ENCODE data around the gene ENOX1. TPM values are rescaled to one million over a fixed set of nuclear protein-coding genes. Genes with fewer than 3 reads are reported as not detected.

The ENOX1 gene
- total and polyA plus RNA-seq, 2 donors (not counting 3 experiments of a cell fraction or from before 2014, with no cell fraction given): 0.17 to 0.97 TPM

DNA sequence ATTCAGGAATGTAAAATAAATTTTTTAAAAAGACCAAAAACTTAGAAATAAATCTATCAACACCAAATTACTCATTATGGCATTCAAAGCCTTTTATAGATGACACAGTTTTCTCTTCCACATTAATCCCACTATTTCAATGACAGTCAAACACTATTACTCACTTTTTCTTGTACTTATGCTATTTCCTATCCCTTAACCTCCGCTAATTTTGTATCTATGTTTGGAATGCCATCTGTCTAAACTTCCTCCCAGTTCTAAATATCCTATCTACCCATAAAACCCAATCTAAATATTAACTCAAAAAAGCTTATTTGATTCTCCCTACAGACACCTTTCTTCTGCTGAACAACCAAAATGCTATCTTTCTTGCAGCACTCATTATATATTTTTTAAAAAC is 203.5 kb downstream of the ENOX1 start:
- H3K9me1 ChIP-seq (replicated peaks; ENCODE audit: control insufficient read depth, extremely low read depth, insufficient read depth, low read length): no peaks in the 10 kb centered on the region
- FAIRE-seq (no peak), DNase-seq (ENCODE audit: low read depth, low spot score) (no peak)
- no peaks in the 10 kb centered on the region for H3K4me1 ChIP-seq (ENCODE audit: control insufficient read depth, extremely low read depth, insufficient read depth, low read length)
- POLR2A ChIA-PET: no interaction called here
- H3K36me3 ChIP-seq (ENCODE audit: control insufficient read depth in 2 of 2, extremely low read depth in 1 of 2, insufficient read depth in 2 of 2, low read length in 2 of 2): no peaks in the 10 kb centered on the region
- dilution Hi-C loops (cut with MboI; ENCODE audit: extremely low pct_ligation_motif_present, low sequenced_read_pairs) (no loop called here), intact Hi-C loops (cut with micrococcal nuclease) (no loop called here)
- CTCF ChIA-PET: no interaction called here
- no peaks in the 10 kb centered on the region for H4K20me1 ChIP-seq (replicated peaks; ENCODE audit: control insufficient read depth, extremely low read depth, insufficient read depth, low read length)
- BruUV-seq (replicated peaks): no TSS peak
- H3K4me2 ChIP-seq (ENCODE audit: insufficient read depth, low read length): no peak overlapping the region
- no peak overlapping the region for H3K4me3 ChIP-seq (replicated peaks in 1 of 3; ENCODE audit: insufficient read depth in 1 of 3, low read depth in 1 of 3, low read length in 3 of 3)
- no peak for TF ChIP-seq POLR2AphosphoS5 (IDR thresholded peaks at IDR 0.05; ENCODE audit: insufficient read depth, low read depth, low read length)
- TF ChIP-seq, protein P1, sequence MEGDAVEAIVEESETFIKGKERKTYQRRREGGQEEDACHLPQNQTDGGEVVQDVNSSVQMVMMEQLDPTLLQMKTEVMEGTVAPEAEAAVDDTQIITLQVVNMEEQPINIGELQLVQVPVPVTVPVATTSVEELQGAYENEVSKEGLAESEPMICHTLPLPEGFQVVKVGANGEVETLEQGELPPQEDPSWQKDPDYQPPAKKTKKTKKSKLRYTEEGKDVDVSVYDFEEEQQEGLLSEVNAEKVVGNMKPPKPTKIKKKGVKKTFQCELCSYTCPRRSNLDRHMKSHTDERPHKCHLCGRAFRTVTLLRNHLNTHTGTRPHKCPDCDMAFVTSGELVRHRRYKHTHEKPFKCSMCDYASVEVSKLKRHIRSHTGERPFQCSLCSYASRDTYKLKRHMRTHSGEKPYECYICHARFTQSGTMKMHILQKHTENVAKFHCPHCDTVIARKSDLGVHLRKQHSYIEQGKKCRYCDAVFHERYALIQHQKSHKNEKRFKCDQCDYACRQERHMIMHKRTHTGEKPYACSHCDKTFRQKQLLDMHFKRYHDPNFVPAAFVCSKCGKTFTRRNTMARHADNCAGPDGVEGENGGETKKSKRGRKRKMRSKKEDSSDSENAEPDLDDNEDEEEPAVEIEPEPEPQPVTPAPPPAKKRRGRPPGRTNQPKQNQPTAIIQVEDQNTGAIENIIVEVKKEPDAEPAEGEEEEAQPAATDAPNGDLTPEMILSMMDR (IDR thresholded peaks at IDR 0.05; ENCODE audit: extremely low read depth in 1 of 2, insufficient read depth in 1 of 2, low read depth in 1 of 2, low read length in 2 of 2): no peak
- TF ChIP-seq, protein P2, sequence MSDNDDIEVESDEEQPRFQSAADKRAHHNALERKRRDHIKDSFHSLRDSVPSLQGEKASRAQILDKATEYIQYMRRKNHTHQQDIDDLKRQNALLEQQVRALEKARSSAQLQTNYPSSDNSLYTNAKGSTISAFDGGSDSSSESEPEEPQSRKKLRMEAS (IDR thresholded peaks at IDR 0.05; ENCODE audit: insufficient read depth, insufficient read length): no peak
- no peak overlapping the region for H3K9ac ChIP-seq (replicated peaks; ENCODE audit: extremely low read depth, insufficient read depth, low read length)
- H3K79me2 ChIP-seq (ENCODE audit: control insufficient read depth, insufficient read depth, low read length): no peaks in the 10 kb centered on the region
- H3K27ac ChIP-seq (ENCODE audit: insufficient read depth, low read depth, low read length): no peak overlapping the region
- H2AFZ ChIP-seq (ENCODE audit: low read depth, low read length): no peak overlapping the region
- H3K27me3 ChIP-seq (ENCODE audit: control insufficient read depth in 2 of 2, insufficient read depth in 2 of 2, low read length in 2 of 2): no peaks in the 10 kb centered on the region
- H3K9me3 ChIP-seq (replicated peaks; ENCODE audit: control insufficient read depth, insufficient read depth, low read length): no peaks in the 10 kb centered on the region

DNA sequence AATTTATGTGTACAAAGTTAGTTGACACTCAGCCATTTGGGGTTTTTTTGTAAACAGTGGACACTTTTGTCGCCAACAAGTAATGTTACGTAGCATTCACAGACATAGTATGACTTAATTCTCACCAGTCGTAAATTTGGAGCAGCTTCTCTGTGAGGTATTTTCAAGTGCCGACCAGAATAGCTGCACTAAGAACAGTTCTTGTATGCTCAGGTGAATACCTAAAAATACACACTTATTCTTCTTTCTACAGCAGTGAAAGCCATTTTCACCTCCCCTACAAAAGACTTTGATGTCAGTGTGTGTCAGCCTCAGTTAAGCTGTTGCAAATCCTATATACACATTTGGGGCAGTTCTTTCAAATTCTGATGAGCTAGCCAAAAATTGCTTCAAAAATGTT is 206.5 kb downstream of the ENOX1 start:
- ChIA-PET CTCF (no interaction called here), POLR2A (no interaction called here)
- no peak for DNase-seq (ENCODE audit: low read depth, low spot score)
- dilution Hi-C loops (cut with MboI; ENCODE audit: extremely low pct_ligation_motif_present, low sequenced_read_pairs) (no loop called here), intact Hi-C loops (cut with micrococcal nuclease) (no loop called here)
- no peak overlapping the region for H3K4me3 ChIP-seq (replicated peaks in 1 of 3; ENCODE audit: insufficient read depth in 1 of 3, low read depth in 1 of 3, low read length in 3 of 3)
- H3K79me2 ChIP-seq (ENCODE audit: control insufficient read depth, insufficient read depth, low read length): no peaks in the 10 kb centered on the region
- TF ChIP-seq GATA2 (IDR thresholded peaks at IDR 0.05; ENCODE audit: insufficient read depth, insufficient read length, low read depth, low read length) (no peak), FOS (IDR thresholded peaks at IDR 0.05; ENCODE audit: borderline replicate concordance, insufficient read depth, low read length) (no peak), POLR2A (IDR thresholded peaks at IDR 0.05; ENCODE audit: low read depth, low read length) (no peak), POLR2AphosphoS5 (IDR thresholded peaks at IDR 0.05; ENCODE audit: insufficient read depth, low read depth, low read length) (no peak), JUN (IDR thresholded peaks at IDR 0.05; ENCODE audit: borderline replicate concordance, insufficient read depth, insufficient read length, low read depth) (no peak), MYC (IDR thresholded peaks at IDR 0.05; ENCODE audit: low read depth, low read length) (no peak), EZH2 (IDR thresholded peaks at IDR 0.05; ENCODE audit: borderline replicate concordance, low read depth, low read length, severe bottlenecking) (no peak)
- TF ChIP-seq, protein P1 (IDR thresholded peaks at IDR 0.05; ENCODE audit: extremely low read depth in 1 of 2, insufficient read depth in 1 of 2, low read depth in 1 of 2, low read length in 2 of 2): no peak
- TF ChIP-seq, protein P2 (IDR thresholded peaks at IDR 0.05; ENCODE audit: insufficient read depth, insufficient read length): no peak
- no peaks in the 10 kb centered on the region for H4K20me1 ChIP-seq (replicated peaks; ENCODE audit: control insufficient read depth, extremely low read depth, insufficient read depth, low read length)
- no peaks in the 10 kb centered on the region for H3K4me1 ChIP-seq (ENCODE audit: control insufficient read depth, extremely low read depth, insufficient read depth, low read length)
- no peaks in the 10 kb centered on the region for H3K9me1 ChIP-seq (replicated peaks; ENCODE audit: control insufficient read depth, extremely low read depth, insufficient read depth, low read length)
- FAIRE-seq: no peak
- H2AFZ ChIP-seq (ENCODE audit: low read depth, low read length): no peak overlapping the region
- H3K4me2 ChIP-seq (ENCODE audit: insufficient read depth, low read length): no peak overlapping the region
- no peaks in the 10 kb centered on the region for H3K9me3 ChIP-seq (replicated peaks; ENCODE audit: control insufficient read depth, insufficient read depth, low read length)
- H3K27ac ChIP-seq (ENCODE audit: insufficient read depth, low read depth, low read length): no peak overlapping the region
- H3K9ac ChIP-seq (replicated peaks; ENCODE audit: extremely low read depth, insufficient read depth, low read length): no peak overlapping the region
- no peaks in the 10 kb centered on the region for H3K27me3 ChIP-seq (ENCODE audit: control insufficient read depth in 2 of 2, insufficient read depth in 2 of 2, low read length in 2 of 2)
- BruUV-seq (replicated peaks): no TSS peak
- no peaks in the 10 kb centered on the region for H3K36me3 ChIP-seq (ENCODE audit: control insufficient read depth in 2 of 2, extremely low read depth in 1 of 2, insufficient read depth in 2 of 2, low read length in 2 of 2)
